ENCODE results near the gene NT5E.

- no peak for TF ChIP-seq CTCF (IDR thresholded peaks at IDR 0.05; ENCODE audit: low read length)
- no peak for TF ChIP-seq EZH2 (optimal IDR thresholded peaks at IDR 0.05; ENCODE audit: low read depth, low read length)
- no peak for TF ChIP-seq EZH2phosphoT487 (IDR thresholded peaks at IDR 0.05; ENCODE audit: low read length)
Observed at GRCh38 chr6:85404564-85405174, 45.2 kb upstream of the NT5E start.
